K562 (cell line): ENCODE data around the gene CFP. TPM values are rescaled to one million over a fixed set of nuclear protein-coding genes. Genes with fewer than 3 reads are reported as not detected.

Experiments used
- HMG20B ChIP-seq: fragments of 250-450 bp; sonication (Bioruptor Pico); IDR thresholded peaks from 2 replicates; pipeline ENCODE4 v1.5.0; 2021; ENCODE audit warnings: mild to moderate bottlenecking
- LCOR ChIP-seq: sonication (generic); formaldehyde crosslinking; IDR thresholded peaks from 2 replicates; pipeline ENCODE4 v1.8.0; 2022; ENCODE audit warnings: mild to moderate bottlenecking, missing genetic modification reagents
- PHF20 ChIP-seq: fragments of 450-650 bp; IDR thresholded peaks from 2 replicates; pipeline ENCODE4 v1.6.1; 2018; ENCODE audit not compliant: partially characterized antibody
- SETDB1 ChIP-seq: IDR thresholded peaks from one replicate; pipeline ENCODE4 v1.6.1; 2012; ENCODE audit warnings: low read length, control low read depth, inconsistent platforms
- ZNF274 ChIP-seq: IDR thresholded peaks from 2 replicates; pipeline ENCODE4 v1.6.1; 2011; ENCODE audit warnings: low read depth, mild to moderate bottlenecking, low read length, moderate library complexity, borderline replicate concordance
- ZNF280A ChIP-seq: fragments of 450-650 bp; IDR thresholded peaks from 2 replicates; pipeline ENCODE4 v1.6.1; 2018; ENCODE audit warnings: mild to moderate bottlenecking, low read depth; ENCODE audit not compliant: partially characterized antibody
- ZNF280B ChIP-seq: fragments of 250-450 bp; sonication (Bioruptor Pico); IDR thresholded peaks from 2 replicates; pipeline ENCODE4 v1.5.1; 2021; ENCODE audit warnings: mild to moderate bottlenecking
- ZNF407 ChIP-seq: fragments of 450-650 bp; IDR thresholded peaks from 2 replicates; pipeline ENCODE4 v1.6.1; 2016; ENCODE audit warnings: low read depth
- ZNF436 ChIP-seq: fragments of 250-450, 450-650 bp; sonication (Bioruptor Pico); formaldehyde crosslinking; IDR thresholded peaks from 2 replicates; pipeline ENCODE4 v1.7.0; 2020; ENCODE audit warnings: mild to moderate bottlenecking
- ZNF507 ChIP-seq: conservative IDR thresholded peaks from 2 replicates; pipeline ENCODE4 v1.6.1; 2017; ENCODE audit warnings: missing genetic modification characterization, missing compliant biosample characterization
- ZNF518B ChIP-seq: fragments of 250-450 bp; sonication (Bioruptor Pico); IDR thresholded peaks from 2 replicates; pipeline ENCODE4 v1.5.0; 2021; ENCODE audit warnings: mild to moderate bottlenecking, moderate library complexity
- ZNF561 ChIP-seq: fragments of 450-650 bp; formaldehyde crosslinking; conservative IDR thresholded peaks from 2 replicates; pipeline ENCODE4 v1.4.0; 2020; ENCODE audit warnings: mild to moderate bottlenecking, moderate library complexity
- polyA plus RNA-seq, 8 experiments: library from polyadenylated mRNA; depleted of rRNA in 4 of 8; stranded (reverse) in 5 of 8; unstranded in 3 of 8; fragments of >200 nt; fragmentation: Nextera tagmentation in 2 of 8; fragmentation: Illumina TruSeq in 1 of 8; extraction: Ambion mirVana in 2 of 8; extraction: Trizol in 1 of 8; gene quantifications; 2 replicates each; pipeline versions ENCODE4 v1.2.1 to v1.2.3, GENCODE V29; 2011 to 2014; ENCODE audit warnings: inconsistent platforms in 1 of 8, missing spikeins in 1 of 8
- total RNA-seq, 7 experiments: library from RNA; depleted of rRNA in 6 of 7; stranded (reverse); fragments of >200 nt in 6 of 7; fragmentation: Illumina TruSeq in 2 of 7; extraction: Trizol in 2 of 7; gene quantifications; 2 replicates each; pipeline versions ENCODE4 v1.2.1 to v1.2.3, GENCODE V29; 2011 to 2021; ENCODE audit warnings: low replicate concordance in 1 of 7

CFP gene
- total and polyA plus RNA-seq, 9 of the 15 experiments (the other 6 are each of a cell fraction or from before 2014, with no cell fraction given): 0.18 to 2.0 (median 0.55) TPM

- TF ChIP-seq ZNF280A: no peak
- TF ChIP-seq HMG20B: no peak
- TF ChIP-seq SETDB1: no peak
- TF ChIP-seq ZNF407: no peak
- TF ChIP-seq ZNF507 (tag): no peak
- no peak for TF ChIP-seq ZNF280B (CRISPR knock-in tag)
- TF ChIP-seq ZNF561 (CRISPR knock-in tag): no peak
- peak; percentile 32 for TF ChIP-seq PHF20
- TF ChIP-seq ZNF436: no peak
- TF ChIP-seq LCOR (CRISPR knock-in tag): peak; percentile 80
- TF ChIP-seq ZNF274: no peak
- no peak for TF ChIP-seq ZNF518B (CRISPR knock-in tag)
Measured at GRCh38 chrX:47581731-47582647, 47.7 kb downstream of the CFP start, which contains the start of gene TIMP1 (continued).
